Measurements from ENCODE around the gene MTRF1.
"Not testable (repeated sequence)": the region's sequence is repeated elsewhere in the genome, so short reads cannot be mapped to it uniquely, and the experiment has no call there.

Gene MTRF1

DNA sequence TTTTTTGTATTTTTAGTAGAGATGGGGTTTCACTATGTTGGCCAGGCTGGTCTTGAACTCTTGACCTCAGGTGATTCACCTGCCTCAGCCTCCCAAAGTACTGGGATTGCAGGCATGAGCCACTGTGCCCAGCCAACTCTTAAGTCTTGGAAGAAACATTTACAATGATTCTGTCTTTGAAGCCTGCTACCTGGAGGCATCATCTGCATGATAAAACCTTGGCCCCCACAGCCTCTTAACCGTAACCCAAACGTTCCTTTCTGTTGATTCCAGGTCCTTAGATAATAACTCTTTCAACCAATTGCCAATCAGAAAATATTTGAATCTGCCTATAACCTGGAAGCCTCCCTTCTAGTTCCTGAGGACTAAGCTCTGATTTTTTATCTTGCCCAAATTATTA lies 15.8 kb upstream of the MTRF1 start:
- not testable (repeated sequence) for DNase-seq (ENCODE audit: low read depth)

DNA sequence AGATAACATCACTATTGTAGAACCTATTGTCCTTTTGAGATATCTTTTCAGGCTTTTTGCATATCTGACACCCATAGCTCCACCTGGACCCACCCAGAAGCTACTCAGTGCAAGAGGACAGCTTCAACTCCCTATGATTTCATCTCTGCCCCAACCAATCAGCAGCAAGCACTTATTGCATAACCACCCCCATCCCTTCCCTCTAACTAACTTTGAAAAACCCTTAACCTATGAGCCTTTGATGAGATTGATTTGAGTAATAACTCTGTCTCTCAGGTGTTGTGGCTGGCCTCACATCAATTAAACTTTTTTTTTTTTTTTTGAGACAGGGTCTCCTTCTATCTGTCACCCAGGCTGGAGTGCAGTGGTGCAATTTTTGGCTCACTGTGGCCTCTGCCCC lies 13.4 kb upstream of the MTRF1 start:
- DNase-seq (ENCODE audit: low read depth): no peak

GRCh38 chr13:41274881-41275280 lies 11.5 kb upstream of the MTRF1 start:
- no peak for DNase-seq (ENCODE audit: low read depth)

- DNase-seq (ENCODE audit: low read depth): no peak
Observed at GRCh38 chr13:41273831-41274441, 10.6 kb upstream of the MTRF1 start.

DNA sequence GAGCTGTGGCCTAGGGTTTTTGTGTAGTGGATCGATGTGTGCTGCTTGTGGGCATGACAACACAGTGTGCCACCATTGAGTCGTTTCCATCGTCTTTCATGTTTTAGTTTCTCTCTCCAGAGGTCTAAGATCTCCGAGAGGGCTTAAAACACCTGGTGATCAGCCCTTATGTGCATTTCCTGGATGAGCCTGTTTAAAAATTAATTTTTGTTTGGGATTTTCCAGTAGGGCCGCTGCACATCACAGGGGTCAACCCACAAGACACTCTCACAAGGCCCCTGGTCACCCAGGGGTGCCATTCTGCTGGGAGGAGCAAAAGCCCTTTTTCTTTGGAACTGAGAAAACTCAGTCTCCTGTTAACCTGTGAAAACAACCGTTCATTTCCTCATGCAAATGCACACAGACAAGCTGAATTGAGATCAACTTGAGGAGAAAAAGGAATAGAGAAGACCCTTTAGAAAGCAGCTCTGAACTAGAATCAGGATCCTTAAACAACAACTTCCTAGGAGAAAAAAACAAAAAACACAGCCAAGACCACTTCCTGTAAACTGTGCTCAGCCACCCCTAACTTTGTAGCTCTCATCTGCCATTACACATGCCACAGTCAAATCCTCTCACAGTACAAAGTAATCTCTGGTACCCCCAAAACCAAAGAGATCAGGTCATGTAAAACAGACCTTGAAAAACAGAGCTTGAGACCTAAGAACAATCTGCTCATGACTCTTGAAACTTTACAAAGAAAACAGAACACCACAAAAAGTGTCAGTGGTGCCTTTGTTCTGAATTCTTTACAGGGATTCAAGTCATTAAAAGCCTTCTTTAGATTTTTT lies 8.3 kb upstream of the MTRF1 start:
- DNase-seq (ENCODE audit: low read depth): no peak

DNA sequence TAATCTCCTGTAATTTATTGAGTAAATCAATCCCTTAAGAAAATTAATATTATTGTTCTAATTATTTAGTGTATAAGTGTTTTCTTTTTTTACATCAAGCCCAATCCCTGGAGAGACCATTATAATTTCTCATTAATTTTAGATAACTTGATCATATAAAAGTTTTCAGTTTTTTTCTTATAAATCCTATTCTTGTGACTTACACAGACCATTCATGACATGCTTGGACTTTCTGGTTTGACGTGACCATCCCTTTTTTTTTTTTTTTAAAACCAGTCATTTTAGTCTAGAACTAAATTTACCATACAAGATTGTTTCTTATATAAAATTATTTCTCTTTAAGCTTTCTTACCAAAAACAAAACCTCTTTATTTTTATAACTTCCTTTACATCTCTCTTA lies 5.4 kb upstream of the MTRF1 start:
- DNase-seq (ENCODE audit: low read depth): no peak

DNA sequence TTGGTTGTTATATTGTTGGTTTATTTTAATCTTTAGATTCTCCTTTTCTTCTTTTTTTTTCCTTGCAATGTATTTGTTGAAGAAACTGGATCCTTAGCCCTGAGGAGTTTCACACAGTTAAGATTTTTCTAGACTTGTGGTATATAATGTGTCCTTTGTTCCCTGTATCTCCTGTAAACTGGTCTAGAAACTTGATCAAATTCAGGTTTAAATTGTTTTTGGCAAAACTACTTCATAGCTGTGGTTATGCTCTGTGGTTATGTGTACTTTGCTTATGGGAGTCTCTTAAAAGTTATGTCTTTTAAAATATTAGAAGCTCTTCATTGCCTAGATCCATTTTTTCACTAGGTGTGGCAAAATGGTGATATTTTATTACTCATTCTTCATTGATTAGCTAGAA lies 3.7 kb upstream of the MTRF1 start:
- no peak for DNase-seq (ENCODE audit: low read depth)

- DNase-seq (ENCODE audit: low read depth): no peak
Observed at GRCh38 chr13:41259875-41260501, 3.4 kb downstream of the MTRF1 start.

GRCh38 chr13:41257535-41257934 lies 5.8 kb downstream of the MTRF1 start:
- no peak for DNase-seq (ENCODE audit: low read depth)

DNA sequence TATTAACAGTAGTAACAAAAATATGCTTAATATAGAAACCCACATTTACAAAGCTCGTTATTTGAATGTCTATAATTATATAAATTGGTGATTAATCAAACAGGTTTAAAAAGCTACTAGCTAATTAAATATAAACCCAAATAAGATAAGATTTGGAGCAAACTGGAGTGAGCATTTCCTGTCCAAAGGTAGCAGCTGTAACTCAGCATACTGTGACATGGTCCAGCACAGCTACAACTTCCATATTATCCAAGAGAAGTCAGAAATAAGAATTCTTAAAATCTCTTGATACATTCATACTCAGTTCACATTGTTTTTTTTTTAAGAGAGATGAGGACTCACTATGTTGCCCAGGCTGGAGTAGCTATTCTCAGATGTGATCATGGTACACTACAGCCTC lies 8.5 kb downstream of the MTRF1 start:
- no peak for DNase-seq (ENCODE audit: low read depth)

- no peak for DNase-seq (ENCODE audit: low read depth)
Observed at GRCh38 chr13:41250993-41251392, 12.4 kb downstream of the MTRF1 start.

GRCh38 chr13:41246969-41247680 lies 16.3 kb downstream of the MTRF1 start:
- DNase-seq (ENCODE audit: low read depth): no peak

GRCh38 chr13:41244556-41244955 lies 18.8 kb downstream of the MTRF1 start:
- DNase-seq (ENCODE audit: low read depth): no peak

GRCh38 chr13:41241626-41242025 lies 21.8 kb downstream of the MTRF1 start:
- no peak for DNase-seq (ENCODE audit: low read depth)

- no peak for DNase-seq (ENCODE audit: low read depth)
Observed at GRCh38 chr13:41236369-41236768, 27.0 kb downstream of the MTRF1 start.

DNA sequence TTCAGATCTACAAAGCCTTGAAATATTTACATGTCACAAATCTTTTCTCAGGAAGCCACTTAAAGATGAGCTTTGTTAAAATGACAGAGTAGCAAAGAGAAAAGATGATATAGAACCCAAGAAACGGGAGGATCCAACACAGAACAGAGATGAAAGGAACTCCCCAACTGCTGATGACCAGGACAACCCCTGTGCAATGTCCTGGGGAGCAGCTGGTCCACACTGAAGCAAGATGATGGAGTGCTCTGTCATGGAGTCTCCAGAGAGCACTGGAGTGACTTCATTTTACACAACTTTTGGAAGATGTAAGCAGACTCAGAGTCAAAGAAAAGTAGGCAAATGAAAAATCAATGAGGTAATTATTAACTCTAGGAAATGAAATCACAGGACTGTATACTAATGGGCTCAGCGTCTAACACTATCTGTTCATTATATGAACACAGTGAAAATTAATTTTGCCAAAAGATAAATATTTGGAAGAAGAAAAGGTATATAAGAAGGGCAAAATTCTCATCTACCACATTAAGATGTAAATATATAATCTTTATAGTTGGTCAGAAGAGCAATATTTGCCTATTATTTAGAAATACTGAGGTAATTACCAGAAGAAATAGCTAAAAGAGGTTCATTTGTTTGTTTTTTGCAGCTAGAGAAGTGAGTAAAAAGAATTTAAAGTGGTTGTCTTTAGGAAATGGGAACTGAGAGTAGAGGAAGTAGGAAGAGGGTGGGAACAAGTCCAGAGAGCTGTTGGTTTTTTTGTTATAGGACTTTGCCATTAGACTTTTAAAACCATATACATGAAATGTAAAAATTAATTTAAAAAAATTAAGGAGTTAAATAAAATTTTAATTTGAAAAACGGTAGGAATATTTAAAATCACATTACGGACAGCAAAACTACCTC lies 30.5 kb downstream of the MTRF1 start:
- DNase-seq (ENCODE audit: low read depth): no peak

DNA sequence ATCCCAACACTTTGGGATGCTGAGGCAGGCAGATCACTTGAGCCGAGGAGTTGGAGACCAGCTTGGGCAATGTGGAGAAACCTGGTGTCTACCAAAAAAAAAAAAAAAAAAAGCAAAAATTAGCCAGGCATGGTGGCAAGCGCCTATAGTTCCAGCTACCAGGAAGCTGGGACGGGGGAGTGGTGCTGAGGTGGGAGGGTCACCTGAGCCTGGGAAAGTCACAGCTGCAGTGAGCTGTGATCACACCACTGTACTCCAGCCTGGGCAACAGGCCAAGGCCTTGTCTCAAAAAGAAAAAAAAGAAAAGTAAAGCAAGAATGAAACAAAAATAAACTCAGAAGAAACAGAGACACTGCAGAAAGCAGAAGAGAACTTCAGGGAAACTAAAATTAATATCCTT lies 31.6 kb downstream of the MTRF1 start:
- DNase-seq (ENCODE audit: low read depth): no peak

DNA sequence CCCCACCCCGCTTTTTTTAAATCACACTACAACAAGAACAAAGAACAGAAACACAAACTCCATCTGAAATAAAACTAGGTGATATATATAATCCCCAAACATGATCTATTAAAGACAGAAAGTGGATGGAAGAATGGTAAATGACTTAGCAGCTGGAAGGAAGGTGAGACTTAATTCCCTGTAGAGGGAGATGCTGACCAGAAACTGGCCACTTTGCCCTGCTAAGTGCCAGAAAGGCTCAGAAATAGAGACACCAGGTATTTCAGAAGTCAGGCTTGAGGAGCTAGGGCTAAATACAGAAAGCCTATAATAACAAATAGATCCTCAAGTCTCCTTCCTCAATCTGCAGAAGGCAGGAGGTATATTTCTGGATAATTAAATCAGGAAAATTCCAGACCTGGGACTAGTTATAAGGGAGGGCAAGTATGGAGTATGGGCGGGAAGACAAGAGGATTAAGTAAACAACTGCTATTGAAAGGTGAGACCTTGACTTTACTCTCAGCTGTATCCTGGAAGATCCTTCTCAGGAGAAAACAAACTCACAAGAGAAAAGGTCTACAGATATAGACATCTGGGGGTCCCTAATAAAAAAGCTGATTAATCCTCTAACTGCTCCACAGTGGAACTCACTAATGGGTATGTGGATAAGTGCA lies 32.2 kb downstream of the MTRF1 start:
- DNase-seq (ENCODE audit: low read depth): no peak

DNA sequence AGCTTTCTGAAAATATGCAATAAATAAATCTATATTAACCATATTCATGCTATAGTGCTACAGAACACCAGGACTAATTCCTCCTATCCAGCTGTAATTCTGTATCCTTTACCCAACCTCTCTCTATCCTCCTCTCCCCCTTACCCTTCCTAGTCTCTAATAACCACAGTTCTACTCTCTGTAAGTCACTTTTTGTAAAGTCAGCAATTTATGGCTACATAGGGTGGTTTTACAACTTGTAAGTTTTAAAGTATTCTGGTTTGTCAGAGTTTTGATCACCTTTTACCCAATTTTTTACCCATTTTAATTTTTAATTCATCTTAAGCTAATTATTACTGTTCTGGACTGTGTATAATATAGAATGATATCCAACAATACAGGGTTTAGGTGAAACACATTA lies 34.0 kb downstream of the MTRF1 start:
- DNase-seq (ENCODE audit: low read depth): no peak

- DNase-seq (ENCODE audit: low read depth): no peak
Observed at GRCh38 chr13:41224113-41225110, 39.0 kb downstream of the MTRF1 start.
